Left ventricle myocardium inferior (tissue), 1 donor: Measurements from ENCODE around the gene RAI1. TPM values are rescaled to one million over a fixed set of nuclear protein-coding genes. Genes with fewer than 3 reads are reported as not detected.

Experiments used
- DNase-seq: peaks from one replicate; pipeline ENCODE4 v3.0.0-alpha.2; 2020
- H3K27ac ChIP-seq: fragments of 200-600 bp; replicated peaks from 2 replicates; pipeline ENCODE4 v1.8.0; 2021
- H3K27me3 ChIP-seq: fragments of 200-600 bp; 2 replicates; pipeline ENCODE4 v1.8.0; 2021; ENCODE audit warnings: low read depth
- H3K36me3 ChIP-seq: fragments of 200-600 bp; 2 replicates; pipeline ENCODE4 v1.8.0; 2021
- H3K4me1 ChIP-seq: fragments of 200-600 bp; 2 replicates; pipeline ENCODE4 v1.8.0; 2021
- H3K4me3 ChIP-seq: fragments of 200-600 bp; 2 replicates; pipeline ENCODE4 v1.8.0; 2021; ENCODE audit warnings: mild to moderate bottlenecking, moderate library complexity
- H3K9me3 ChIP-seq: fragments of 200-600 bp; replicated peaks from 2 replicates; pipeline ENCODE4 v1.8.0; 2021
- CTCF ChIP-seq: fragments of 200-600 bp; IDR thresholded peaks from 2 replicates; pipeline ENCODE4 v1.8.0; 2021; ENCODE audit warnings: antibody characterized with exemption, mild to moderate bottlenecking, borderline replicate concordance
- intact Hi-C: fragments of 100-400 bp; cut with micrococcal nuclease; formaldehyde crosslinking; loops from one replicate; pipeline ENCODE4 v1.11.0; 2022
- total RNA-seq: library from RNA; stranded (reverse); fragmentation: NEBNext Ultra II Directional; extraction: Animal tissue kit (Norgen Biotek cat#: 25700); gene quantifications from one replicate; pipeline ENCODE4 v1.2.1, GENCODE V29; 2021
- donor health status: DM: no; HTN: yes; CAD: no; lungs with severe emphysema.

RAI1 gene
- total RNA-seq, 1 donor from 2014 or later: 22.5 TPM

- no peak for TF ChIP-seq CTCF
- no peak overlapping the region for H3K4me3 ChIP-seq
- intact Hi-C loops: loop anchor here (10.0 kb wide), 1 partner anchor 345 kb away; no protein-coding TSS in a partner anchor
- peaks cover 41% of the 10 kb centered on the region for H3K4me1 ChIP-seq
- H3K27ac ChIP-seq: no peak overlapping the region
- H3K27me3 ChIP-seq: no peaks in the 10 kb centered on the region
- H3K36me3 ChIP-seq: no peaks in the 10 kb centered on the region
- no peak for DNase-seq
- H3K9me3 ChIP-seq: no peaks in the 10 kb centered on the region
These were observed 1.5 kb upstream of the RAI1 start for GRCh38 chr17:17679748-17680147.

GRCh38 chr17:17680477-17681186 is 626 bp upstream of the RAI1 start:
- Histone ChIP-seq H3K27me3 (no peaks in the 10 kb centered on the region), H3K4me3 (peak overlapping the region; percentile 79), H3K27ac (peak overlapping the region; percentile 92), H3K36me3 (no peaks in the 10 kb centered on the region), H3K9me3 (no peaks in the 10 kb centered on the region), H3K4me1 (peaks cover 49% of the 10 kb centered on the region)
- no peak for DNase-seq
- intact Hi-C loops: no loop called here
- no peak for TF ChIP-seq CTCF

GRCh38 chr17:17681744-17682292 is 560 bp downstream of the RAI1 start:
- Histone ChIP-seq H3K27me3 (no peaks in the 10 kb centered on the region), H3K9me3 (no peaks in the 10 kb centered on the region), H3K4me3 (peak overlapping the region; percentile 79), H3K36me3 (no peaks in the 10 kb centered on the region), H3K4me1 (peaks cover 60% of the 10 kb centered on the region), H3K27ac (peak overlapping the region; percentile 92)
- intact Hi-C loops: no loop called here
- no peak for TF ChIP-seq CTCF
- peak; percentile 49 for DNase-seq

GRCh38 chr17:17682293-17682736 is 1.1 kb downstream of the RAI1 start:
- DNase-seq: peak; percentile 54
- H3K27me3 ChIP-seq: no peaks in the 10 kb centered on the region
- peak overlapping the region; percentile 79 for H3K4me3 ChIP-seq
- no peaks in the 10 kb centered on the region for H3K9me3 ChIP-seq
- H3K27ac ChIP-seq: peak overlapping the region; percentile 92
- peak; percentile 2 for TF ChIP-seq CTCF
- H3K36me3 ChIP-seq: no peaks in the 10 kb centered on the region
- intact Hi-C loops: no loop called here
- H3K4me1 ChIP-seq: peaks cover 65% of the 10 kb centered on the region

GRCh38 chr17:17682737-17683680 is 1.8 kb downstream of the RAI1 start:
- Histone ChIP-seq H3K4me1 (peaks cover 60% of the 10 kb centered on the region), H3K36me3 (no peaks in the 10 kb centered on the region), H3K27me3 (no peaks in the 10 kb centered on the region), H3K4me3 (peak overlapping the region; percentile 79), H3K27ac (peak overlapping the region; percentile 92), H3K9me3 (no peaks in the 10 kb centered on the region)
- intact Hi-C loops: no loop called here
- TF ChIP-seq CTCF: no peak
- peak; percentile 77 for DNase-seq
